PC-3 (cell line): ENCODE measurements around the gene C4orf33.

Experiments
- EZH2 ChIP-seq: fragments of 300-600 bp; sonication (generic); IDR thresholded peaks from one replicate; pipeline ENCODE4 v1.6.1; 2017; ENCODE audit warnings: antibody characterized with exemption, mild to moderate bottlenecking, low read length; ENCODE audit not compliant: unreplicated experiment
- EZH2phosphoT487 ChIP-seq: fragments of 300-600 bp; sonication (generic); IDR thresholded peaks from 2 replicates; pipeline ENCODE4 v1.6.1; 2018; ENCODE audit warnings: mild to moderate bottlenecking, antibody characterized with exemption, low read length, borderline replicate concordance
- TF ChIP-seq, protein P1 (sequence below): fragments of 300-600 bp; sonication (generic); conservative IDR thresholded peaks from 2 replicates; pipeline ENCODE4 v1.5.1; 2017; ENCODE audit warnings: antibody characterized with exemption, low read depth, mild to moderate bottlenecking, low read length

- TF ChIP-seq, protein P1, sequence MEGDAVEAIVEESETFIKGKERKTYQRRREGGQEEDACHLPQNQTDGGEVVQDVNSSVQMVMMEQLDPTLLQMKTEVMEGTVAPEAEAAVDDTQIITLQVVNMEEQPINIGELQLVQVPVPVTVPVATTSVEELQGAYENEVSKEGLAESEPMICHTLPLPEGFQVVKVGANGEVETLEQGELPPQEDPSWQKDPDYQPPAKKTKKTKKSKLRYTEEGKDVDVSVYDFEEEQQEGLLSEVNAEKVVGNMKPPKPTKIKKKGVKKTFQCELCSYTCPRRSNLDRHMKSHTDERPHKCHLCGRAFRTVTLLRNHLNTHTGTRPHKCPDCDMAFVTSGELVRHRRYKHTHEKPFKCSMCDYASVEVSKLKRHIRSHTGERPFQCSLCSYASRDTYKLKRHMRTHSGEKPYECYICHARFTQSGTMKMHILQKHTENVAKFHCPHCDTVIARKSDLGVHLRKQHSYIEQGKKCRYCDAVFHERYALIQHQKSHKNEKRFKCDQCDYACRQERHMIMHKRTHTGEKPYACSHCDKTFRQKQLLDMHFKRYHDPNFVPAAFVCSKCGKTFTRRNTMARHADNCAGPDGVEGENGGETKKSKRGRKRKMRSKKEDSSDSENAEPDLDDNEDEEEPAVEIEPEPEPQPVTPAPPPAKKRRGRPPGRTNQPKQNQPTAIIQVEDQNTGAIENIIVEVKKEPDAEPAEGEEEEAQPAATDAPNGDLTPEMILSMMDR, result no peak
- TF ChIP-seq EZH2, result no peak
- no peak for TF ChIP-seq EZH2phosphoT487
These were observed 8.4 kb upstream of the C4orf33 start for GRCh38 chr4:129087516-129087915.
